ENCODE data around the gene BRSK2.
"Not testable (repeated sequence)": the region's sequence is repeated elsewhere in the genome, so short reads cannot be mapped to it uniquely, and the experiment has no call there.

The BRSK2 gene

GRCh38 chr11:1422981-1423380 lies 33.2 kb downstream of the BRSK2 start:
- TF ChIP-seq ARNTL (CRISPR knock-in tag; IDR thresholded peaks at IDR 0.05; ENCODE audit: borderline replicate concordance, low read depth) (no peak), CSDC2 (CRISPR knock-in tag; IDR thresholded peaks at IDR 0.05) (no peak), TOX (CRISPR knock-in tag; IDR thresholded peaks at IDR 0.05; ENCODE audit: borderline replicate concordance) (no peak), ESRRG (CRISPR knock-in tag; IDR thresholded peaks at IDR 0.05) (no peak)
- TF ChIP-seq, protein P1, sequence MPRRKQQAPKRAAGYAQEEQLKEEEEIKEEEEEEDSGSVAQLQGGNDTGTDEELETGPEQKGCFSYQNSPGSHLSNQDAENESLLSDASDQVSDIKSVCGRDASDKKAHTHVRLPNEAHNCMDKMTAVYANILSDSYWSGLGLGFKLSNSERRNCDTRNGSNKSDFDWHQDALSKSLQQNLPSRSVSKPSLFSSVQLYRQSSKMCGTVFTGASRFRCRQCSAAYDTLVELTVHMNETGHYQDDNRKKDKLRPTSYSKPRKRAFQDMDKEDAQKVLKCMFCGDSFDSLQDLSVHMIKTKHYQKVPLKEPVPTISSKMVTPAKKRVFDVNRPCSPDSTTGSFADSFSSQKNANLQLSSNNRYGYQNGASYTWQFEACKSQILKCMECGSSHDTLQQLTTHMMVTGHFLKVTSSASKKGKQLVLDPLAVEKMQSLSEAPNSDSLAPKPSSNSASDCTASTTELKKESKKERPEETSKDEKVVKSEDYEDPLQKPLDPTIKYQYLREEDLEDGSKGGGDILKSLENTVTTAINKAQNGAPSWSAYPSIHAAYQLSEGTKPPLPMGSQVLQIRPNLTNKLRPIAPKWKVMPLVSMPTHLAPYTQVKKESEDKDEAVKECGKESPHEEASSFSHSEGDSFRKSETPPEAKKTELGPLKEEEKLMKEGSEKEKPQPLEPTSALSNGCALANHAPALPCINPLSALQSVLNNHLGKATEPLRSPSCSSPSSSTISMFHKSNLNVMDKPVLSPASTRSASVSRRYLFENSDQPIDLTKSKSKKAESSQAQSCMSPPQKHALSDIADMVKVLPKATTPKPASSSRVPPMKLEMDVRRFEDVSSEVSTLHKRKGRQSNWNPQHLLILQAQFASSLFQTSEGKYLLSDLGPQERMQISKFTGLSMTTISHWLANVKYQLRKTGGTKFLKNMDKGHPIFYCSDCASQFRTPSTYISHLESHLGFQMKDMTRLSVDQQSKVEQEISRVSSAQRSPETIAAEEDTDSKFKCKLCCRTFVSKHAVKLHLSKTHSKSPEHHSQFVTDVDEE (CRISPR knock-in tag; IDR thresholded peaks at IDR 0.05): no peak
- ATAC-seq: no peak

DNA sequence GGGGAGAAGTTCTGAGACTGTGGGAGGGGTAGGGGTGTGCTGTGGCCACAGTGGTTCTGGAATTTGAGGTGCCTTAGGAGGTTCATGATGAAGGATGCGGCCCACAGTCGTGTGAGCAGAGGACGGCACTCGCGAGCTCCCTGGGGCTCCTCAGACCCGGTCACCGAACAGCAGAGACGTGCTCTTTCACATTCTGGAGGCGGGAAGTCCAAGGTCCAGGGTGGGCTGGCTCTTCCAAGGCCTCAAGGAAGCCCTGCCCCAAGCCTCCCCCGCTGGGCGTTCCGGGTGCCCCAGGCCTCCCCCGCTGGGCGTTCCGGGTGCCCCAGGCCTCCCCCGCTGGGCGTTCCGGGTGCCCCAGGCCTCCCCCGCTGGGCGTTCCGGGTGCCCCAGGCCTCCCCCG lies 33.7 kb downstream of the BRSK2 start:
- ATAC-seq: not testable (repeated sequence)

GRCh38 chr11:1425006-1425405 lies 35.3 kb downstream of the BRSK2 start:
- ATAC-seq: no peak
- TF ChIP-seq ARNTL (CRISPR knock-in tag; IDR thresholded peaks at IDR 0.05; ENCODE audit: borderline replicate concordance, low read depth): no peak
- TF ChIP-seq ZFP30 (CRISPR knock-in tag; IDR thresholded peaks at IDR 0.05): no peak
- no peak for TF ChIP-seq ZNF8 (CRISPR knock-in tag; IDR thresholded peaks at IDR 0.05)
- no peak for TF ChIP-seq CREB5 (CRISPR knock-in tag; IDR thresholded peaks at IDR 0.05; ENCODE audit: low read depth)
- no peak for TF ChIP-seq ZC3H10 (CRISPR knock-in tag; IDR thresholded peaks at IDR 0.05)
- no peak for TF ChIP-seq RARB (CRISPR knock-in tag; IDR thresholded peaks at IDR 0.05)
- TF ChIP-seq, protein P1 (CRISPR knock-in tag; IDR thresholded peaks at IDR 0.05): no peak
- TF ChIP-seq CSRNP3 (CRISPR knock-in tag; IDR thresholded peaks at IDR 0.05): no peak
- no peak for TF ChIP-seq POU6F1 (CRISPR knock-in tag; IDR thresholded peaks at IDR 0.05; ENCODE audit: borderline replicate concordance, low read depth)
- TF ChIP-seq TOX (CRISPR knock-in tag; IDR thresholded peaks at IDR 0.05; ENCODE audit: borderline replicate concordance): no peak

DNA sequence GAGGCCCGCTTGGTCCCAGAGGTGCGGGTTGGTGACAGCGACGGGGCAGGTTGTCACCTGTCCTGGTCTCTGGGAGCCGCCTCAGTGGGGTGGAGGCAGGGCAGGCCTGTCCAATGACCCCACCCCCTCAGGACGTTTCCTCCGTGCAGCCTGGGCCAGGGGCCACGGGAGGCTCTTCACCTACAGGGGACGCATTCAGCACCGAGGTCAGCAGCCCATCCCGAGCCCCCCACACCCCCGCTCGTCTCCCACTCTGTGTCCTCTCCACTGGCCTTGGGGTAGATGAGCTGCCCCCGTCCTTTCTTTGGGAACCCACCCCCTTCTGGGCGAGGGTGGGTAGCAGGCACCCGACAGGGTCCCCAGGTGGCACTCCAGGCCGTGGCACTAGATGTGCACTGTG lies 35.7 kb downstream of the BRSK2 start:
- no peak for ATAC-seq

More for the DNA sequence above, 35.7 kb downstream of the BRSK2 start:
- TF ChIP-seq ZFP3 (CRISPR knock-in tag; IDR thresholded peaks at IDR 0.05): no peak
- no peak for TF ChIP-seq CSRNP3 (CRISPR knock-in tag; IDR thresholded peaks at IDR 0.05)
- no peak for TF ChIP-seq ZNF8 (CRISPR knock-in tag; IDR thresholded peaks at IDR 0.05)
- no peak for TF ChIP-seq OSR1 (CRISPR knock-in tag; IDR thresholded peaks at IDR 0.05)
- TF ChIP-seq ZFP30 (CRISPR knock-in tag; IDR thresholded peaks at IDR 0.05): no peak
- TF ChIP-seq, protein P1 (CRISPR knock-in tag; IDR thresholded peaks at IDR 0.05): no peak

Data from SK-N-SH treated with all-trans-retinoic acid at 6 μM for 48 hours (cell line).